ENCODE results near the gene ATP6V0A1.
A peak's percentile ranks its signal among the peaks of the same experiment; 100 is the strongest.

ATP6V0A1 gene

DNA sequence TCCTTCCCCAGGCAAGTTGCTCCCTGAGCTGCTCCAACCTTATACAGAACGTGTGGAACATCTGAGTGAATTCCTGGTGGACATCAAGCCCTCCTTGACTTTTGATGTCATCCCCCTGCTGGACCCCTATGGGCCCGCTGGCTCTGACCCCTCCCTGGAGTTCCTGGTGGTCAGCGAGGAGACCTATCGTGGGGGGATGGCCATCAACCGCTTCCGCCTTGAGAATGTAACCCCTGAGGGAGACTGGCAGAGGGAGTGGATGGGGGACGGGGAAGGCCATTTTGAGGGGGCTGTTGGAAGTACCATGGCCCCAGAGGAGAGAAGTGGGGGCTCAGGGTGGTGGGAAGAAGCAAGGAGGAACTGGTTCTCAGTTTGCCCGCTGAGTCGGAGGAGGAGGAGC lies 105.3 kb downstream of the ATP6V0A1 start:
- no peak for DNase-seq

GRCh38 chr17:42564815-42565522 lies 106.3 kb downstream of the ATP6V0A1 start:
- DNase-seq, result no peak

DNA sequence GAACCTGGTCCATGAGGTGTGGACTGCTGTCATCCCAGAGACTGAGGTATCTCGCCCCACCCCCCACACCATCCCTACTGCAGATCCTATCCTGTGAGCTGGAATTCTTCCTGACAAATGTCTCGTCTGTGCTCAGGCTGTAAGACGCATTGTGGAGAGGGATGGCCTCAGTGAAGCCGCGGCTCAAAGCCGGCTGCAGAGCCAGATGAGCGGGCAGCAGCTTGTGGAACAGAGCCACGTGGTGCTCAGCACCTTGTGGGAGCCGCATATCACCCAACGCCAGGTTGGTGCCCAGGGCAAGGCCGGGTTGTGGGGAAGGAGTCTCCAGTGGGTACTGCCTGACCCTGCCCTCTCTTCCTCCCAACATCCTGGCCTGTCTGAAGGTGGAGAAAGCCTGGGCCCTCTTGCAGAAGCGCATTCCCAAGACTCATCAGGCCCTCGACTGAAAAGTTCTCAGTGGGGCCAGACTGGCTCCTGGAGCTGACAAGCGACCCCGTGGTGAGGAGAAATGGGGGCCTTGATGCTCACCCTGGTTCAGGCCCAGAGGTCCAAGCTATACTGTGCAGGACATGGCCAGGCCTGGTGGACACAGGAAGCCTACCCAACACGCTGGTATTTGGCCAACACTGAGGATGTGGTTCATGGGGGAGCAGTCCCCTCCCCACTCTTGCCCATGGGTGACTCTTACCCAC lies 107.0 kb downstream of the ATP6V0A1 start:
- no peak for DNase-seq

- no peak for DNase-seq
Observed at GRCh38 chr17:42566215-42566882, 107.7 kb downstream of the ATP6V0A1 start.

DNA sequence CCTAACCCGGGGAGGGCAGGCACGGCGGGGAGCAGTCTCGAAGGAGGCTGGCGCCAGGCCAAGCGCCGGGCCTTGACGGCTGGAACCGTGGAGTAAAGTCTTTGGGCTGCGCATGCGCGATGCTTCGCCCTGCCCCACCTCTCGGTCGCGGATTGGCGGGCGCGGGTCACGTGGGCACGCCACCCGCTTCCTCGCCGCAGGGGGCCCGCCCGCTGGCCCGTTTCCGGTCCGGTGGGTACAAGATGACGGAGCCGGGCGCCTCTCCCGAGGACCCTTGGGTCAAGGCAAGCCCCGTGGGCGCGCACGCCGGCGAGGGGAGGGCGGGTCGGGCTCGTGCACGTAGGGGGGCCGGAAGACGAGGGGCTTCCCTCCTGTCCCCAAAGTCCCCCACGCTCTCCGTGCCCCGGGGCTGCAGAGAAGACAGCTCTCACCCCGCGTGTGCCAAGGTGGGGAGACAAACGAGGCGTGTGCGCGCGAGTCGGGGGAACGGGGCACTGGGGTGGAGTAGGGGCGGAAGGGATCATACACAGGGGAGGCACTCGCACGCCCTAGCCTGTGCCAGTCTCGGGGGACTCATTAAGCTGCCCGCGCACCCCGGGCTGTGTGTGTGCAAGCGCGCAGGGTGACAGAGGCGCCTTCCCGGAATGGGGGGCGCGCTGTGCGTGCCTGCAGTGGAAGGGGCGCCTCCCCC lies 108.3 kb downstream of the ATP6V0A1 start, which contains the start of gene MLX:
MLX (plus strand) TSS at position 218 of the 691 bp plus-strand sequence; CDS start at position 243, 25 bp downstream.
- DNase-seq, result peak; percentile 66 to 69

DNA sequence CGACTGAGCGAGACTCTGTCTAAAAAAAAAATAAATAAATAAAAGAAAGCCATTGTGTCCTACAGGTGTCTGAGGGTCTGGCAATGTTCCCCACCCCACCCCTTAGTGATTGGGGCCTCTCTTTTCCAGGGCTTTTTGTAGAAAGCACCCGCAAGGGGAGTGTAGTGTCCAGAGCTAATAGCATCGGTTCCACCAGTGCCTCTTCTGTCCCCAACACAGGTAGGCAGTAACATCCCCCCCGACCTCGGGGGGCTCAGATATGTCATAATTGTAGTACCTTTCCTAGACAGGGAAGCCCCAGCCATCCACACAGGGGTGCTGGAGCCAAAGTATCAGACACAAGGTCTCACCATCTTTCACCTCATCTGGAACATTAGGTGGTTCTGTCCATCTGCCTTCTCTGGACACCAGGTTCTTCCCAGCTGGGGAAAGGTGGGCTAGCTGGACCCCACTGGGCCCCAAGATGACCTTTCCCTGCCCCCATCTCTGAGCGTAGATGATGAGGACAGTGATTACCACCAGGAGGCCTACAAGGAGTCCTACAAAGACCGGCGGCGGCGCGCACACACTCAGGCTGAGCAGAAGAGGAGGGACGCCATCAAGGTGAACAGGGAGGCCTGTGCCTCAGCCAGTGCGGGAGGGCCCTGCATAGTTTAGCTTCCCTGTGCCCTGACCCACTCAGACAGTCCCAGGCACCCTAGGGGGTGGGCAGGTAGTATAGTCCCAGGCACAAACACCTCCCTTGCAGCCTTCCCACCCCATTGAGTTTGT lies 109.8 kb downstream of the ATP6V0A1 start:
- no peak for DNase-seq

DNA sequence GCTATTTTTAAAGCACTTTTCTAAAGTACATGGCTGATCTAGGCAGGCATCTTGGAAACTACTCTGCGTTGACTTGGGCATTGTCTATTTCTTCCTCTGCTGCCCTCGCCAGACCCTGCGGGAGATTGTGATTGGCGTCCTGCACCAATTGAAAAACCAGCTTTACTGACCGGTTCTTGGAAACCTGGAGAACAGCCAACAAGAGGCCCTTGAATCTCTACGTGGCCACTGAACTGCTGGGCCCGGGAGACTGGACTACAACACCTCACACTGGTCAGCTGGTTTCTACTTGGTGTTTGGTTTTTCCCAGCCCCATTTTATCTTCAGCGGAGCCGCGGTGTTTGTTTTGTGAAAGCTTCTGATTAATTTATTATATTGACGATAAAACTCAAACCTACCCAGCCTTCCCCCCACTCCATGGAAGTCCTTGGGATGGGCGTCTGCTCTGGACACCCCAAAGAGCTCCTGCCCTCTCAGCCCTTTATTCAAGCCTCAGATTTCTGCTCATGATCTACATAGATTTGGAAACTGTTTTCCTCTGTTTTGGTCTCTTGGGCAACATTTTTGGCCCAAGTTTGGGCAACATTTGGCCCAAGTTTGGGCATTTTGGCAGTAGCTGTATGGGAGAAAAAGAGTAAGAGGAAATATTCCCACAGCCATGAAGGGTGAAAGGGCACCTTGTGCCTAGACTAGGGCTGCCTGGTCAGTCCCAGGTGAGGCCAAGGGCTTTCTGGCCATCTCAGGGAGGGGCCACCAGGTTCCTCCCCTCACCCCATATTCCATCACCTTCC lies 113.0 kb downstream of the ATP6V0A1 start:
- no peak for DNase-seq
